ENCODE measurements around the gene IL1RN. TPM values are rescaled to one million over a fixed set of nuclear protein-coding genes. Genes with fewer than 3 reads are reported as not detected.

Gene IL1RN
- total and polyA plus RNA-seq, 2 donors (not counting 3 experiments of a cell fraction or from before 2014, with no cell fraction given) = not detected

DNA sequence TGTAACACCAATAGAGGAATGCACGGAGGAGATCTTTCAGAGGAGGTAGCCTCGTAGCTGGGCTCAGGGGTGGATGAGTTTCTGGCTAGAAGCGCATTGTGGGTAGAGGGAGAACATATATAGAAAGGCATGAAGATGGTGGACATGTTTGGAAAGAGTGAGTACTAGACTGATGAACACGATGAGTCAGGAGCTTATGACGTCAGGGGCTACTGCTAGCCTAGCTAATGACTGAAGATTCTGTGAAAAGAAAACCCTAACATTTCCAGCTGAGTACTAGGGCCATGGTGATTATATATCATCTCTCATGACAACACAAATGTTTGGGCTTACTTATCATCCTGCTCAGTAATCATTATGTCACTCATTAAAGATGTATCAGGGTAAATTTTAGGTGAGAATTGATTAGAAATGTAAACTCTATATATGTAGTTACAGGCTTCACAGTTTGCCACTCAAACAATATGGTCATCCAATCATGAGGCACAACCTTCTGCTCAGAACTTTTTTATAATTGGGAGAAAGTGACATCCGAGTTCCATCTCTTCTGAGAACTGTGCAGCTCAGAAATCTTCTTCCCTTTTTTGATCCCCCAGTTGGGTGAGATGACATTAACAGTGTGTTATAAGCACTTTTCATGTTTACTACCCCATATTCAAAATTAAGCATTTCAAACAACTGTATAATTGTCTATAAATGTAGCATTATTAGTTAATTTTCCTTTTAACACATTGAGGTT, 22.2 kb upstream of the IL1RN start:
- no peak overlapping the region for H2AFZ ChIP-seq (ENCODE audit: low read depth, low read length)
- dilution Hi-C loops (cut with MboI; ENCODE audit: extremely low pct_ligation_motif_present, low sequenced_read_pairs) = no loop called here
- no peak overlapping the region for H3K27ac ChIP-seq (ENCODE audit: insufficient read depth, low read depth, low read length)
- no peak overlapping the region for H3K9ac ChIP-seq (replicated peaks; ENCODE audit: extremely low read depth, insufficient read depth, low read length)
- no TSS peak for BruUV-seq (replicated peaks)
- DNase-seq (ENCODE audit: low read depth, low spot score) = no peak
- no peak overlapping the region for H3K4me2 ChIP-seq (ENCODE audit: insufficient read depth, low read length)
- no peaks in the 10 kb centered on the region for H3K79me2 ChIP-seq (ENCODE audit: control insufficient read depth, insufficient read depth, low read length)
- TF ChIP-seq GATA2 (IDR thresholded peaks at IDR 0.05; ENCODE audit: insufficient read depth, insufficient read length, low read depth, low read length) = no peak
- TF ChIP-seq, protein P1, sequence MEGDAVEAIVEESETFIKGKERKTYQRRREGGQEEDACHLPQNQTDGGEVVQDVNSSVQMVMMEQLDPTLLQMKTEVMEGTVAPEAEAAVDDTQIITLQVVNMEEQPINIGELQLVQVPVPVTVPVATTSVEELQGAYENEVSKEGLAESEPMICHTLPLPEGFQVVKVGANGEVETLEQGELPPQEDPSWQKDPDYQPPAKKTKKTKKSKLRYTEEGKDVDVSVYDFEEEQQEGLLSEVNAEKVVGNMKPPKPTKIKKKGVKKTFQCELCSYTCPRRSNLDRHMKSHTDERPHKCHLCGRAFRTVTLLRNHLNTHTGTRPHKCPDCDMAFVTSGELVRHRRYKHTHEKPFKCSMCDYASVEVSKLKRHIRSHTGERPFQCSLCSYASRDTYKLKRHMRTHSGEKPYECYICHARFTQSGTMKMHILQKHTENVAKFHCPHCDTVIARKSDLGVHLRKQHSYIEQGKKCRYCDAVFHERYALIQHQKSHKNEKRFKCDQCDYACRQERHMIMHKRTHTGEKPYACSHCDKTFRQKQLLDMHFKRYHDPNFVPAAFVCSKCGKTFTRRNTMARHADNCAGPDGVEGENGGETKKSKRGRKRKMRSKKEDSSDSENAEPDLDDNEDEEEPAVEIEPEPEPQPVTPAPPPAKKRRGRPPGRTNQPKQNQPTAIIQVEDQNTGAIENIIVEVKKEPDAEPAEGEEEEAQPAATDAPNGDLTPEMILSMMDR (IDR thresholded peaks at IDR 0.05; ENCODE audit: extremely low read depth in 1 of 2, insufficient read depth in 1 of 2, low read depth in 1 of 2, low read length in 2 of 2) = no peak
- FAIRE-seq = no peak
- no peaks in the 10 kb centered on the region for H3K36me3 ChIP-seq (ENCODE audit: control insufficient read depth in 2 of 2, extremely low read depth in 1 of 2, insufficient read depth in 2 of 2, low read length in 2 of 2)
- POLR2A ChIA-PET = no interaction called here
- CTCF ChIA-PET = no interaction called here
- H4K20me1 ChIP-seq (replicated peaks; ENCODE audit: control insufficient read depth, extremely low read depth, insufficient read depth, low read length) = no peaks in the 10 kb centered on the region
- no peak overlapping the region for H3K4me3 ChIP-seq (replicated peaks in 1 of 3; ENCODE audit: insufficient read depth in 1 of 3, low read depth in 1 of 3, low read length in 3 of 3)
- no peaks in the 10 kb centered on the region for H3K27me3 ChIP-seq (ENCODE audit: control insufficient read depth in 2 of 2, insufficient read depth in 2 of 2, low read length in 2 of 2)
- H3K9me3 ChIP-seq (replicated peaks; ENCODE audit: control insufficient read depth, insufficient read depth, low read length) = no peaks in the 10 kb centered on the region
- H3K4me1 ChIP-seq (ENCODE audit: control insufficient read depth, extremely low read depth, insufficient read depth, low read length) = no peaks in the 10 kb centered on the region
- intact Hi-C loops (cut with micrococcal nuclease) = no loop called here
- no peaks in the 10 kb centered on the region for H3K9me1 ChIP-seq (replicated peaks; ENCODE audit: control insufficient read depth, extremely low read depth, insufficient read depth, low read length)

DNA sequence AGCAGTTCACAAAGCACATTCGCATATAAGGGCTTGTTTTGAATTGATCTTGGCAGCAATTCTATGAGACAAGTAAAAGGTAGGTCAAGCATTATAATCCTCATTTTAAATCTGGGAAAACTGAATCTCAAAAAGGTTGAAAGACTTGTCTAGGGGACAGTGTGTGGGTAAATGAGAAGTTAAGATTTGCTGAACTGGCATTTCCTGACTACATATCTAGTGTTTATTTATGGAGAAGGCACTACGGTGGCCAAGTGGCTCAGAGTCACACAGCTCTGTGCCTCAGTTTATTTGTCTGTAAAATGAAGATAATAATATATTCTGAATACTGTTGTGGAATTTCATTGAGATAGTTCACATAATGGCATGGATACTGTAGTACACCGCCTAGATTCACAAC, 16.3 kb upstream of the IL1RN start:
- no peaks in the 10 kb centered on the region for H3K4me1 ChIP-seq (ENCODE audit: control insufficient read depth, extremely low read depth, insufficient read depth, low read length)
- H3K9me3 ChIP-seq (replicated peaks; ENCODE audit: control insufficient read depth, insufficient read depth, low read length) = no peaks in the 10 kb centered on the region
- H3K27ac ChIP-seq (ENCODE audit: insufficient read depth, low read depth, low read length) = no peak overlapping the region
- no peaks in the 10 kb centered on the region for H3K79me2 ChIP-seq (ENCODE audit: control insufficient read depth, insufficient read depth, low read length)
- H3K4me2 ChIP-seq (ENCODE audit: insufficient read depth, low read length) = no peak overlapping the region
- no peak for DNase-seq (ENCODE audit: low read depth, low spot score)
- POLR2A ChIA-PET = no interaction called here
- no peaks in the 10 kb centered on the region for H3K27me3 ChIP-seq (ENCODE audit: control insufficient read depth in 2 of 2, insufficient read depth in 2 of 2, low read length in 2 of 2)
- CTCF ChIA-PET = interaction anchor here (0.5 to 1.3 kb wide), 2 partner anchors 33 to 170 kb away, joined by 3 read pairs; no protein-coding TSS in a partner anchor
- H3K36me3 ChIP-seq (ENCODE audit: control insufficient read depth in 2 of 2, extremely low read depth in 1 of 2, insufficient read depth in 2 of 2, low read length in 2 of 2) = no peaks in the 10 kb centered on the region
- TF ChIP-seq JUN (IDR thresholded peaks at IDR 0.05; ENCODE audit: borderline replicate concordance, insufficient read depth, insufficient read length, low read depth) (no peak), MYC (IDR thresholded peaks at IDR 0.05; ENCODE audit: low read depth, low read length) (no peak), POLR2AphosphoS5 (IDR thresholded peaks at IDR 0.05; ENCODE audit: insufficient read depth, low read depth, low read length) (no peak), FOS (IDR thresholded peaks at IDR 0.05; ENCODE audit: borderline replicate concordance, insufficient read depth, low read length) (no peak), POLR2A (IDR thresholded peaks at IDR 0.05; ENCODE audit: low read depth, low read length) (no peak)
- TF ChIP-seq, protein P2, sequence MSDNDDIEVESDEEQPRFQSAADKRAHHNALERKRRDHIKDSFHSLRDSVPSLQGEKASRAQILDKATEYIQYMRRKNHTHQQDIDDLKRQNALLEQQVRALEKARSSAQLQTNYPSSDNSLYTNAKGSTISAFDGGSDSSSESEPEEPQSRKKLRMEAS (IDR thresholded peaks at IDR 0.05; ENCODE audit: insufficient read depth, insufficient read length) = no peak
- TF ChIP-seq, protein P1 (IDR thresholded peaks at IDR 0.05; ENCODE audit: extremely low read depth in 1 of 2, insufficient read depth in 1 of 2, low read depth in 1 of 2, low read length in 2 of 2) = no peak
- no peak overlapping the region for H2AFZ ChIP-seq (ENCODE audit: low read depth, low read length)
- dilution Hi-C loops (cut with MboI; ENCODE audit: extremely low pct_ligation_motif_present, low sequenced_read_pairs) = no loop called here
- H3K4me3 ChIP-seq (replicated peaks in 1 of 3; ENCODE audit: insufficient read depth in 1 of 3, low read depth in 1 of 3, low read length in 3 of 3) = no peak overlapping the region
- H4K20me1 ChIP-seq (replicated peaks; ENCODE audit: control insufficient read depth, extremely low read depth, insufficient read depth, low read length) = no peaks in the 10 kb centered on the region
- BruUV-seq (replicated peaks) = no TSS peak
- no peak overlapping the region for H3K9ac ChIP-seq (replicated peaks; ENCODE audit: extremely low read depth, insufficient read depth, low read length)
- intact Hi-C loops (cut with micrococcal nuclease) = no loop called here
- FAIRE-seq = no peak
- H3K9me1 ChIP-seq (replicated peaks; ENCODE audit: control insufficient read depth, extremely low read depth, insufficient read depth, low read length) = no peaks in the 10 kb centered on the region
